ENCODE measurements around the gene FREM3. TPM values are rescaled to one million over a fixed set of nuclear protein-coding genes. Genes with fewer than 3 reads are reported as not detected.

The FREM3 gene
- total RNA-seq, 2 experiments from 2014 or later, result not detected

- no peak overlapping the region for H3K27ac ChIP-seq (ENCODE audit: low read depth in 1 of 2, low read length in 2 of 2)
- TF ChIP-seq, protein P1, sequence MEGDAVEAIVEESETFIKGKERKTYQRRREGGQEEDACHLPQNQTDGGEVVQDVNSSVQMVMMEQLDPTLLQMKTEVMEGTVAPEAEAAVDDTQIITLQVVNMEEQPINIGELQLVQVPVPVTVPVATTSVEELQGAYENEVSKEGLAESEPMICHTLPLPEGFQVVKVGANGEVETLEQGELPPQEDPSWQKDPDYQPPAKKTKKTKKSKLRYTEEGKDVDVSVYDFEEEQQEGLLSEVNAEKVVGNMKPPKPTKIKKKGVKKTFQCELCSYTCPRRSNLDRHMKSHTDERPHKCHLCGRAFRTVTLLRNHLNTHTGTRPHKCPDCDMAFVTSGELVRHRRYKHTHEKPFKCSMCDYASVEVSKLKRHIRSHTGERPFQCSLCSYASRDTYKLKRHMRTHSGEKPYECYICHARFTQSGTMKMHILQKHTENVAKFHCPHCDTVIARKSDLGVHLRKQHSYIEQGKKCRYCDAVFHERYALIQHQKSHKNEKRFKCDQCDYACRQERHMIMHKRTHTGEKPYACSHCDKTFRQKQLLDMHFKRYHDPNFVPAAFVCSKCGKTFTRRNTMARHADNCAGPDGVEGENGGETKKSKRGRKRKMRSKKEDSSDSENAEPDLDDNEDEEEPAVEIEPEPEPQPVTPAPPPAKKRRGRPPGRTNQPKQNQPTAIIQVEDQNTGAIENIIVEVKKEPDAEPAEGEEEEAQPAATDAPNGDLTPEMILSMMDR (IDR thresholded peaks at IDR 0.05), result no peak
- H3K36me3 ChIP-seq (ENCODE audit: insufficient read depth, low read length), result no peaks in the 10 kb centered on the region
- H3K27me3 ChIP-seq (ENCODE audit: control insufficient read depth in 1 of 2, insufficient read depth in 2 of 2, low read length in 2 of 2), result no peaks in the 10 kb centered on the region
- no peaks in the 10 kb centered on the region for H3K36me3 Mint-ChIP-seq (ENCODE audit: low read depth)
- ChIA-PET POLR2A (no interaction called here), CTCF (no interaction called here)
- intact Hi-C loops (cut with DNase I, micrococcal nuclease), result no loop called here
- no peak overlapping the region for H3K4me3 Mint-ChIP-seq
- DNase-seq, result no peak
- H3K27ac Mint-ChIP-seq, result no peak overlapping the region
- no peaks in the 10 kb centered on the region for H3K4me1 Mint-ChIP-seq (ENCODE audit: low read depth)
- no peaks in the 10 kb centered on the region for H3K9me3 Mint-ChIP-seq
- H3K27me3 Mint-ChIP-seq, result peaks cover 4% of the 10 kb centered on the region
- no peak overlapping the region for H3K4me3 ChIP-seq (ENCODE audit: low read length)
- no peaks in the 10 kb centered on the region for H3K4me1 ChIP-seq (ENCODE audit: insufficient read depth, low read length)
- H3K9me3 ChIP-seq (ENCODE audit: control insufficient read depth in 1 of 2, insufficient read depth in 1 of 2, low read length in 2 of 2), result no peaks in the 10 kb centered on the region
- ATAC-seq (ENCODE audit: poor library complexity), result no peak
Measured at GRCh38 chr4:143623896-143624295, 76.6 kb downstream of the FREM3 start.

DNA sequence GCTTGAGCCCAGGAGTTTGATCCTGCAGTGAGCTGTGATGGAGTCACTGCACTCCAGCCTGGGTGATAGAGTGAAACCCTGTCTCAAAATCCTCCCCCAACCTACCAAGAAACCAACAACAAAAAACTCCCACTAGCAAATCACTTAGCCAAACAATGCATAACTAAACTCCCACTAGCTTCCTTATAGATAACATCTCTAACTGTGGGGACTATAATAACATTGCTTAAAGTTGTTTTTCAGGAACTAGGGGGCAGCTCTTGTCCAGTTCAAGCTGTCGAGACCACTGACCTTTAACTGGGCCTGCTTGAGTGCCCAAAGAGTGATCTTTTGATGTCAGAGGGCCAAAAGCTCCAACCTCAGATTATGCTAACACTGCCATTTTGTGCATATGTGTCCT lies 81.7 kb downstream of the FREM3 start:
- DNase-seq, result no peak
- Mint-ChIP-seq H3K36me3 (ENCODE audit: low read depth) (no peaks in the 10 kb centered on the region), H3K4me3 (no peak overlapping the region), H3K27me3 (peaks cover 5% of the 10 kb centered on the region), H3K27ac (no peak overlapping the region), H3K4me1 (ENCODE audit: low read depth) (no peaks in the 10 kb centered on the region), H3K9me3 (peaks cover 2% of the 10 kb centered on the region)
- intact Hi-C loops (cut with DNase I, micrococcal nuclease), result no loop called here
- ChIA-PET POLR2A (no interaction called here), CTCF (no interaction called here)
- H3K27me3 ChIP-seq (ENCODE audit: control insufficient read depth in 1 of 2, insufficient read depth in 2 of 2, low read length in 2 of 2), result no peaks in the 10 kb centered on the region
- no peaks in the 10 kb centered on the region for H3K4me1 ChIP-seq (ENCODE audit: insufficient read depth, low read length)
- H3K36me3 ChIP-seq (ENCODE audit: insufficient read depth, low read length), result no peaks in the 10 kb centered on the region
- no peak for ATAC-seq (ENCODE audit: poor library complexity)
- no peak overlapping the region for H3K4me3 ChIP-seq (ENCODE audit: low read length)
- no peaks in the 10 kb centered on the region for H3K9me3 ChIP-seq (ENCODE audit: control insufficient read depth in 1 of 2, insufficient read depth in 1 of 2, low read length in 2 of 2)
- TF ChIP-seq, protein P1 (IDR thresholded peaks at IDR 0.05), result no peak
- H3K27ac ChIP-seq (ENCODE audit: low read depth in 1 of 2, low read length in 2 of 2), result no peak overlapping the region

DNA sequence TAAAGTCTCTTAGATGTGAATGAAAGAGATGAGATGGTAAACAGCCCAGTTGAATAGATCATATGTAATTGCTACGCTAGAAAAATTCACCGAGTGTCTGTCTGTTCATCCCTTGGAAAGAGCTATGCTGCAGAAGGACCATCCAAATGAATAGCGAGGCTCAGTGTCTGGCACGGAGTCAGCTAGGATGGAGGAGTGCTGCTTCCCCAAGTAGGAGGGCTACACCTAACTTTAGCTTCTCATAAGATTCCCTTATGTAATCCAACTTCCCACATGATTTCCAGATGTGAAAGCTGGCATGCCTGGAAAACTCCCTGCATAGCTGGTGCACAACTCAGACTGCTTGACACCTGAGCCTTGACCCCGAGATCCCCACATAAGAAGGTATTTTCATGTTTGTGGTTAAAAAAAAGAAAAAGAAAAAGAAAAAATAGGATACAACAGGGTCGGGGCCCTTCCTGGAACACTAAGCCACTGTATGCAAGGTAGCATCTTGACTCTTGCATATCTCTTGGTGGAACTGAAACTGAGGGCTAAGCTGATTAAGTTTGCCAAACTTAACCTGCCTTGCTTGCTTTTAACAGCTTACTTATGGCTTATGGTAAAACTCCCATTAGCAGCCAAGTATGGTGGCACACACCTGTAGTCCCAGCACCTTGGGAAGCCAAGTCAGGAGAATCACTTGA lies 82.3 kb downstream of the FREM3 start:
- POLR2A ChIA-PET, result no interaction called here
- H3K27ac ChIP-seq (ENCODE audit: low read depth in 1 of 2, low read length in 2 of 2), result no peak overlapping the region
- CTCF ChIA-PET, result no interaction called here
- intact Hi-C loops (cut with DNase I, micrococcal nuclease), result no loop called here
- H3K9me3 Mint-ChIP-seq, result peaks cover 2% of the 10 kb centered on the region
- H3K4me1 Mint-ChIP-seq (ENCODE audit: low read depth), result no peaks in the 10 kb centered on the region
- no peaks in the 10 kb centered on the region for H3K36me3 Mint-ChIP-seq (ENCODE audit: low read depth)
- peaks cover 5% of the 10 kb centered on the region for H3K27me3 Mint-ChIP-seq
- no peaks in the 10 kb centered on the region for H3K36me3 ChIP-seq (ENCODE audit: insufficient read depth, low read length)
- no peak overlapping the region for H3K4me3 ChIP-seq (ENCODE audit: low read length)
- ATAC-seq (ENCODE audit: poor library complexity) (no peak), DNase-seq (no peak)
- H3K9me3 ChIP-seq (ENCODE audit: control insufficient read depth in 1 of 2, insufficient read depth in 1 of 2, low read length in 2 of 2), result no peaks in the 10 kb centered on the region
- no peaks in the 10 kb centered on the region for H3K4me1 ChIP-seq (ENCODE audit: insufficient read depth, low read length)
- H3K27me3 ChIP-seq (ENCODE audit: control insufficient read depth in 1 of 2, insufficient read depth in 2 of 2, low read length in 2 of 2), result no peaks in the 10 kb centered on the region
- TF ChIP-seq, protein P1 (IDR thresholded peaks at IDR 0.05), result no peak
- no peak overlapping the region for H3K27ac Mint-ChIP-seq
- no peak overlapping the region for H3K4me3 Mint-ChIP-seq

Data from CD4-positive, alpha-beta T cell (primary cell).